Left lung (tissue), 10 donors: Measurements from ENCODE around the gene GNRH2. TPM values are rescaled to one million over a fixed set of nuclear protein-coding genes. Genes with fewer than 3 reads are reported as not detected.

Experiments used
- ATAC-seq: fragments of 200-7000 bp; cut with Tn5 transposase; one replicate; pipeline ENCODE4 v1.9.1; 2020; ENCODE audit warnings: moderate library complexity
- DNase-seq, 4 donors: peaks; one replicate each; pipeline ENCODE4 v3.0.0-alpha.2; 2013 to 2020
- H3K27ac ChIP-seq, 2 donors: fragments of 200-600 bp; sonication (generic) in 1 of 2; one replicate each; pipeline versions ENCODE4 v1.5.0 to v1.8.0; 2020 to 2021
- H3K27me3 ChIP-seq, 2 donors: fragments of 200-600 bp; sonication (generic) in 1 of 2; one replicate each; pipeline versions ENCODE4 v1.5.0 to v1.8.0; 2020 to 2021
- H3K36me3 ChIP-seq, 2 donors: fragments of 200-600 bp; sonication (generic) in 1 of 2; one replicate each; pipeline versions ENCODE4 v1.5.0 to v1.8.0; 2020 to 2021
- H3K4me1 ChIP-seq, 2 donors: fragments of 200-600 bp; one replicate each; pipeline ENCODE4 v1.8.0; 2021
- H3K4me3 ChIP-seq, 2 donors: fragments of 200-600 bp; sonication (generic) in 1 of 2; one replicate each; pipeline versions ENCODE4 v1.5.0 to v1.8.0; 2020 to 2021; ENCODE audit warnings: mild to moderate bottlenecking in 1 of 2
- H3K9me3 ChIP-seq, 2 donors: fragments of 200-600 bp; sonication (generic) in 1 of 2; one replicate each; pipeline versions ENCODE4 v1.5.0 to v1.8.0; 2020 to 2021
- intact Hi-C, 2 donors: fragments of 100-400 bp; cut with DNase I; formaldehyde crosslinking; loops; one replicate each; pipeline versions ENCODE4 v1.11.2 to v1.14.2; 2022
- polyA plus RNA-seq, 6 donors: library from polyadenylated mRNA; unstranded; fragments of 120-200 nt; gene quantifications; one replicate each; pipeline ENCODE4 v1.2.1, GENCODE V29; 2013; ENCODE audit not compliant: insufficient read length in 6 of 6
- total RNA-seq, 2 donors: library from RNA; stranded (reverse); fragmentation: NEBNext Ultra II Directional; extraction: Animal tissue kit (Norgen Biotek cat#: 25700); gene quantifications; one replicate each; pipeline ENCODE4 v1.2.1, GENCODE V29; 2021
- TF ChIP-seq, protein P1 (sequence below), 2 donors: fragments of 200-600 bp; sonication (generic) in 1 of 2; IDR thresholded peaks; one replicate each; pipeline versions ENCODE4 v1.5.0 to v1.8.0; 2021; ENCODE audit warnings: antibody characterized with exemption in 2 of 2
- donor health status: DM: no; HTN: yes; CAD: no.
- donor health status: DM: no; HTN: no; CAD: no.

GNRH2 gene
- total and polyA plus RNA-seq, 8 donors, result 0.52 to 1.4 (median 0.65) TPM; not detected in 2

DNA sequence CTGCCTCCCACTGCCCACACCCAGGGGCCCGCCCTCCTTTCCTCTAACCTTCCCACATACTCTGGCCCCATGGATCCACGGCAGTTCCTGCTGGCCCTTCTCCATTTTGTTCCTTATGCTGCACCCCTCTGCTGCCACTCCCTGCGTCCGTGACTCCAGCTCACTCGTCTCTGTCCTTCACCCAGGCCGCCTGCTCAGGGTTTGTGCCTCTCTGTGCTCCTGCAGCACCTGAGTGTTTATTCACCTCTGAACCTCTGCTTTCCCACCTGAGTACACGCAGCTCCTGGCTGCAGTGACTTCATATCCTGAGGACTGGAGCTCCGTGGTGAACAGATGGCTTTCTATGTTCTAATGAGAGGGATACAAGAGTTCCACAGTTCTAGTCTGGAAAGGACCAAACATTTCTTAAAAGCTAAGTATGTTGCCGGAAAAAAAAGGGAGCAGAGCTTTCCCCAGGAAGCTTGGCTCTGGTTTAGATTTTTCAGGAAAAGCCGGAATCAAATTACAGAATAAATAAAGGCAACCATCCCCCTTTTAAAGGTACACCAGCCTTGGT, 1.5 kb upstream of the GNRH2 start:
- Histone ChIP-seq H3K4me3 (no peak overlapping the region), H3K36me3 (peaks cover 0 to 37% of the 10 kb centered on the region in 2 donors), H3K4me1 (peaks cover 7 to 13% of the 10 kb centered on the region in 2 donors), H3K27ac (peak overlapping the region; percentile 45 to 51), H3K27me3 (no peaks in the 10 kb centered on the region), H3K9me3 (no peaks in the 10 kb centered on the region)
- TF ChIP-seq, protein P1, sequence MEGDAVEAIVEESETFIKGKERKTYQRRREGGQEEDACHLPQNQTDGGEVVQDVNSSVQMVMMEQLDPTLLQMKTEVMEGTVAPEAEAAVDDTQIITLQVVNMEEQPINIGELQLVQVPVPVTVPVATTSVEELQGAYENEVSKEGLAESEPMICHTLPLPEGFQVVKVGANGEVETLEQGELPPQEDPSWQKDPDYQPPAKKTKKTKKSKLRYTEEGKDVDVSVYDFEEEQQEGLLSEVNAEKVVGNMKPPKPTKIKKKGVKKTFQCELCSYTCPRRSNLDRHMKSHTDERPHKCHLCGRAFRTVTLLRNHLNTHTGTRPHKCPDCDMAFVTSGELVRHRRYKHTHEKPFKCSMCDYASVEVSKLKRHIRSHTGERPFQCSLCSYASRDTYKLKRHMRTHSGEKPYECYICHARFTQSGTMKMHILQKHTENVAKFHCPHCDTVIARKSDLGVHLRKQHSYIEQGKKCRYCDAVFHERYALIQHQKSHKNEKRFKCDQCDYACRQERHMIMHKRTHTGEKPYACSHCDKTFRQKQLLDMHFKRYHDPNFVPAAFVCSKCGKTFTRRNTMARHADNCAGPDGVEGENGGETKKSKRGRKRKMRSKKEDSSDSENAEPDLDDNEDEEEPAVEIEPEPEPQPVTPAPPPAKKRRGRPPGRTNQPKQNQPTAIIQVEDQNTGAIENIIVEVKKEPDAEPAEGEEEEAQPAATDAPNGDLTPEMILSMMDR (IDR thresholded peaks at IDR 0.05), result no peak
- peak in 3 of 4 donors; percentile 23 to 47 (median 38) for DNase-seq
- ATAC-seq, result no peak
- intact Hi-C loops, result no loop called here

DNA sequence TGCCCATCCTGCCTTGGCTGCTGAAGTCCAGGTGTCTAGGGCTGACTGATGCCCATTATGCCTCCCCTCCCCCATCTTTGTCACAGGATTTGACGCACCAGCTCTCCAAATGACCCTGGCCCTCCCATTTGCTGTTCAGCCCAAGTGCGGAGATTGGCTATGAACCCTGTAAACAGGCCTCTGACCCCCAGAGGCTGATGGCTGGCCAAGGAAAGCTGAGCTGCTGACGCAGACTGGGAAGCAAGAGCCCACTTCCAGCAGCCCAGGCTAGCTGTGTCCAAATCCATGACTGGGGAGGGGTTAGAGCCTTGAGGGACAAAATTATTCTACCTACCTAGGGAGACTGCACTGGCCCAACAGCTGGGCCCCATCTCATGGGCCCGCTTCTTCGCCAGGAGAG, 797 bp upstream of the GNRH2 start:
- peak in 2 of 4 donors; percentile 13 to 58 for DNase-seq
- Histone ChIP-seq H3K27me3 (no peaks in the 10 kb centered on the region), H3K36me3 (peaks cover 0 to 33% of the 10 kb centered on the region in 2 donors), H3K4me3 (no peak overlapping the region), H3K4me1 (peaks cover 7 to 20% of the 10 kb centered on the region in 2 donors), H3K27ac (peak overlapping the region in 1 of 2 donors; percentile 51), H3K9me3 (no peaks in the 10 kb centered on the region)
- ATAC-seq, result no peak
- TF ChIP-seq, protein P1 (IDR thresholded peaks at IDR 0.05), result no peak
- intact Hi-C loops, result no loop called here

- intact Hi-C loops, result no loop called here
- ATAC-seq, result no peak
- H3K27me3 ChIP-seq, result no peaks in the 10 kb centered on the region
- DNase-seq, result no peak
- TF ChIP-seq, protein P1 (IDR thresholded peaks at IDR 0.05), result no peak
- H3K36me3 ChIP-seq, result peaks cover 0 to 33% of the 10 kb centered on the region in 2 donors
- no peak overlapping the region for H3K27ac ChIP-seq
- no peak overlapping the region for H3K4me3 ChIP-seq
- no peaks in the 10 kb centered on the region for H3K9me3 ChIP-seq
- peaks cover 7 to 25% of the 10 kb centered on the region in 2 donors for H3K4me1 ChIP-seq
Measured at GRCh38 chr20:3044336-3044965, 1.0 kb downstream of the GNRH2 start.

DNA sequence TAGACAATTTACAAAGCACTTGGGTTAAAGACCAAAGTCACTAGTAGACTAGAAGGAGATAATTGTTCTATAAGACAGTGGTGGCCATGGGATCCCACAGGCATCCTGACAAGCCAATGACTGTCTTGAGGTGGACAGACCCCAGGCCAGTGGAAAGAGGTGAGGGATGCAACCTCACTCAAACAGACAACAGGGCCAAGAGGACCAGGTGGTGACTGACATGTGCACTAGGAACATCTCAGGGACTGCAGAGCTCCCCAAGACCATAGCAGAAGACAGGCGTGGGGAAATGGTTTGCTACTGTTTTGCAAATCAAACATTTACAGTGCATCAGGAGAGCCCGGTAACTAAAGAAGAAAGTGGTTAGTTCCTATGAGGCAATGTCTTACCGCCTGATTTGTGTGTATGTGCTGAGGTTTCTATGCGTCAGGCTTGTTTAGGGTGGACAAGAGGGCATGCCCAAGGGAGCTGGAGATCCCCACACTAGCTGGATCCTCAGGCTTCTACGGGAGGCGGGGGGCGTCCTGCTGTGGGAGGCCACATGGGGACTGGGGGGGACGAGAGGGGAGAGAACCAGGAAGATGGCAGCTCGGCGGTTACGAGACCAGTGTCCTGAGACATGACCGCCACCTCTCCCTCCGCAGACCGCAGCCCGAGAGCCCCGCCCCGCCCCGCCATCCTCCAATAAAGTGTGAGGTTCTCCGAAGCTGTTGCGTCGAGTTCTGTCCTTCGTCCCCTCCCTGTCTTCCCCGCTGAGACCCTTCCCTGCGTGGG, 1.8 kb downstream of the GNRH2 start:
- no peaks in the 10 kb centered on the region for H3K9me3 ChIP-seq
- peak overlapping the region; percentile 91 to 98 for H3K4me3 ChIP-seq
- peak; percentile 78 for ATAC-seq
- peaks cover 7 to 25% of the 10 kb centered on the region in 2 donors for H3K4me1 ChIP-seq
- H3K27ac ChIP-seq, result peak overlapping the region; percentile 87 to 90
- TF ChIP-seq, protein P1 (IDR thresholded peaks at IDR 0.05), result no peak
- peak in 1 of 4 donors; percentile 86 for DNase-seq
- H3K36me3 ChIP-seq, result peaks cover 0 to 32% of the 10 kb centered on the region in 2 donors
- H3K27me3 ChIP-seq, result no peaks in the 10 kb centered on the region
- intact Hi-C loops, result no loop called here
